ENCODE data around the gene CDYL. TPM values are rescaled to one million over a fixed set of nuclear protein-coding genes. Genes with fewer than 3 reads are reported as not detected.

The CDYL gene, protein sequence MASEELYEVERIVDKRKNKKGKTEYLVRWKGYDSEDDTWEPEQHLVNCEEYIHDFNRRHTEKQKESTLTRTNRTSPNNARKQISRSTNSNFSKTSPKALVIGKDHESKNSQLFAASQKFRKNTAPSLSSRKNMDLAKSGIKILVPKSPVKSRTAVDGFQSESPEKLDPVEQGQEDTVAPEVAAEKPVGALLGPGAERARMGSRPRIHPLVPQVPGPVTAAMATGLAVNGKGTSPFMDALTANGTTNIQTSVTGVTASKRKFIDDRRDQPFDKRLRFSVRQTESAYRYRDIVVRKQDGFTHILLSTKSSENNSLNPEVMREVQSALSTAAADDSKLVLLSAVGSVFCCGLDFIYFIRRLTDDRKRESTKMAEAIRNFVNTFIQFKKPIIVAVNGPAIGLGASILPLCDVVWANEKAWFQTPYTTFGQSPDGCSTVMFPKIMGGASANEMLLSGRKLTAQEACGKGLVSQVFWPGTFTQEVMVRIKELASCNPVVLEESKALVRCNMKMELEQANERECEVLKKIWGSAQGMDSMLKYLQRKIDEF
- 14.3 and 14.9 TPM in 2 replicates for total RNA-seq

DNA sequence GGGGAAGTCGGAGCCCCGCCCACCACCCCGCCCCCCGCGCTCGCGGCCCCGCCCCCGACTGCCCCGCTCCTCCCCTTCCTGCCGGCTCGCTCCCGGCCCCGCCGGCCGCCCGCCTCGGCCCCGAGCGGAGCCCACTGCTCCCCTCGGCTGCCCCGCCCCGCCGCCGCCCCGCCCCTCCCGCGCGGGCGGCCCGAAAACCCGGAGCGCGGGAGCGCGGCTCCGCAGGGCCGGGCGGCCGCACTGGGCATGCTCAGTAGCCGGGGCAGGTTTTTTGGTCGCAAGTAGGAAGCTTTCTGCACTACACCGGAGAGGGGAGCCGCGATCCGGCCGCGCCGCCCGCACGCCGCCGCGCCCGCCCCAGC lies at the start of gene CDYL:
TSS of gene CDYL (plus strand) at position 274 of the 362 bp plus-strand sequence. CDS start 380 bp downstream, outside the sequence.

DNA sequence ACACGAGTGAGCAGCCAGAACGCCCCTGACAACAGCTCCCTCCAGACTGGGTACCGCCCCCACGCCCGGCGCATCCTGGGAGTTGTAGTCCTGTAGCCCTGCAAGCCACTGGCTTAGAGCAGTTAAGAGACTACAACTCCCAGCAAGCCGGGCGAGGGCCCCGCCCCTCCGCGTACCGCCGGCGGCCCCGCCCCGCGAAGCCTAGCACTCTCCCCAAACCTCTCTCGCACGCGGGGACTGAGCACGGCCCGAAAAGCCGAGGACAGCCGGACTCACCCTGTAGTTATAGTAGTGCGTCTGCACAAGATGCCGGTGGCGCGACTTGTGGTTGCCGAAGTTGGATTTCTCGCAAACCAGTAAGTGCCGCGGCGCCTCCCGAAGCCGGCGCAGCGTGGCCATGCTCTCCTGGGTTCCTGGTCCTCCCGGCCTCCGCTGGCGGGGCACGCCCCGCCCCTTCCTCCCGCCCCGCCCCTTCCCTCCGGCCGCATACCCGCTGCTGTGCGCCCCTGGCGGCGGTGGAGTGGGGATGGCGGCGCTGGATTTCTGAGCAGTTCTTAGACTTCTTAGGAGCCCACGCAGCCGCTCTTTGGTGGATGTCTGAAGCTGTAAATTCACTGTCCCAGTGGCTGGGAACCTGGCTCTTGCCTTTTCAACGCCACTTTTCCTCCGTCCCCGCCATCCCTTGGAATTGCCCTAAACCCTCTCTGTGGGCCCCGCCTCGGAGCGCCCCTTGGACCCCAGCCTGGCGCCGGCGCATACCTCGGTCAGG lies 227.6 kb downstream of the CDYL start, which contains the start of gene RPP40:
TSS of gene RPP40 (minus strand) at position 434 of the 769 bp plus-strand sequence. CDS start at position 399, 35 bp downstream.

Other genes with a start within 250 kb of the CDYL start
- gene RPP40, start 227.6 kb downstream of the CDYL start, total RNA-seq: 9.9 and 10.1 TPM in 2 replicates